HuH-7 (cell line): ENCODE data around the gene LDOC1.
"Not testable (repeated sequence)": the region's sequence is repeated elsewhere in the genome, so short reads cannot be mapped to it uniquely, and the experiment has no call there.

ENCODE experiments used
- DNase-seq: peaks from one replicate; pipeline ENCODE4 v3.0.0; 2011; ENCODE audit warnings: low spot score

LDOC1 gene

GRCh38 chrX:141176586-141177451 is at the start of gene LDOC1:
TSS of gene LDOC1 (minus strand) at chrX:141177129. CDS start at chrX:141177021, 108 bp downstream.
- DNase-seq = peak; percentile 73

- no peak for DNase-seq
Measured at GRCh38 chrX:141221611-141222010, 44.7 kb upstream of the LDOC1 start.

- no peak for DNase-seq
Measured at GRCh38 chrX:141220342-141221008, 43.5 kb upstream of the LDOC1 start.

GRCh38 chrX:141214196-141214595 is 37.3 kb upstream of the LDOC1 start:
- DNase-seq = no peak

GRCh38 chrX:141201962-141202361 is 25.0 kb upstream of the LDOC1 start:
- DNase-seq = no peak

- DNase-seq = not testable (repeated sequence)
Measured at GRCh38 chrX:141188573-141188972, 11.6 kb upstream of the LDOC1 start.

- no peak for DNase-seq
Measured at GRCh38 chrX:141185366-141185765, 8.4 kb upstream of the LDOC1 start.

GRCh38 chrX:141183000-141183399 is 6.1 kb upstream of the LDOC1 start:
- no peak for DNase-seq

- no peak for DNase-seq
Measured at GRCh38 chrX:141180851-141181250, 3.9 kb upstream of the LDOC1 start.

GRCh38 chrX:141175786-141176185 is 1.1 kb downstream of the LDOC1 start:
- DNase-seq = no peak

- no peak for DNase-seq
Measured at GRCh38 chrX:141164406-141164805, 12.5 kb downstream of the LDOC1 start.

- no peak for DNase-seq
Measured at GRCh38 chrX:141158084-141158483, 18.8 kb downstream of the LDOC1 start.

GRCh38 chrX:141155231-141155630 is 21.7 kb downstream of the LDOC1 start:
- DNase-seq = not testable (repeated sequence)

- no peak for DNase-seq
Measured at GRCh38 chrX:141142946-141143345, 34.0 kb downstream of the LDOC1 start.

GRCh38 chrX:141133272-141133671 is 43.7 kb downstream of the LDOC1 start:
- no peak for DNase-seq

GRCh38 chrX:141127146-141127545 is 49.8 kb downstream of the LDOC1 start:
- no peak for DNase-seq
